ENCODE measurements around the gene CPLANE1.

The CPLANE1 gene

DNA sequence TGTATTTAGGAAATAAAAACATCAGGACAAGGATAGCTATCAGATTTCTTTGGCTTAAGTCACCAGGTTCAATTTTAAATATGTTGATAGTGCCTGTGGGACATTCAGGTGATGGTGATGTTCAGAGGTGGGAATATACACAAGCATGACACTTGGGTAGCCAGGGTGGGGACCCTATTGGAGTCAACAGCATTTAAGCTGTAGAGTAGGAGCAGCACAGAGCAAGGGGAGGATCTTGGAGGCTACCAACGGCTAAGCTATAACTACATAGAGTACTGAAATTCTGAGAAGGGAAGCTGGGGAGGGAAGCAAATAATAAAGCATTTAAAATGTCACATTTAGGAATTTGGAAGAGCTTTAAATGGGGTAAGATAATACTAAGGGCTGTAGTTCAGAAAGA, 177.7 kb downstream of the CPLANE1 start:
- no peak for DNase-seq (ENCODE audit: low read depth in 2 of 2)

DNA sequence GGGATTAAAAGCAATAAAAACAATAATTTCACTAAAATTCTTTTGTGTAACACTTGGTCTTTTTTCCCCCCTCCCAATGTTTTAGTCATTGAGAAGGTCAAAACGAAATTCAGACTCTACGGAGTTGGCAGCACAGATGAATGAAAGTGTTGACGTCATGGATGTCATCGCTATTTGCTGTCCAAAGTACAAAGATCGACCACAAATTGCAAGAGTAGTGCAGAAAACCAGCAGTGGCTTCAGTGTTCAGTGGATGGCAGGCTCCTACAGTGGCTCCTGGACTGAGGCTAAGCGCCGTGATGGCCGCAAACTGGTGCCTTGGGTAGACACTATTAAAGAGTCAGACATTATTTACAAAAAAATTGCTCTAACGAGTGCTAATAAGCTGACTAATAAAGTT, 184.7 kb downstream of the CPLANE1 start:
- no peak for DNase-seq (ENCODE audit: low read depth in 2 of 2)

DNA sequence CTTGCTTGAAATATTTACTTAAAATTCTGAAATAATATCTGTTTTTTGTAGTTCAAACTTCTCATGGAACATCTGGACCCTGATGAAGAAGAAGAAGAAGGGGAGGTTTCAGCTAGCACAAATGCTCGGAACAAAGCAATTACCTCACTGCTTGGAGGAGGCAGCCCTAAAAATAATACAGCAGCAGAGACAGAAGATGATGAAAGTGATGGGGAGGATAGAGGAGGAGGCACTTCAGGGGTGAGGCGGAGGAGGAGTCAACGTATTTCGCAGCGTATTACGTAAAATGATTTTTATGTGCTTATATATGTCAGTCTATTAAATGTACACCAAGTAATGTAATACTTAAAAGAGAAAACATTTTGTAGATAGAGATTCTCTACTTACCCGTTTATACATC, 185.4 kb downstream of the CPLANE1 start:
- DNase-seq (ENCODE audit: low read depth in 2 of 2), result no peak

DNA sequence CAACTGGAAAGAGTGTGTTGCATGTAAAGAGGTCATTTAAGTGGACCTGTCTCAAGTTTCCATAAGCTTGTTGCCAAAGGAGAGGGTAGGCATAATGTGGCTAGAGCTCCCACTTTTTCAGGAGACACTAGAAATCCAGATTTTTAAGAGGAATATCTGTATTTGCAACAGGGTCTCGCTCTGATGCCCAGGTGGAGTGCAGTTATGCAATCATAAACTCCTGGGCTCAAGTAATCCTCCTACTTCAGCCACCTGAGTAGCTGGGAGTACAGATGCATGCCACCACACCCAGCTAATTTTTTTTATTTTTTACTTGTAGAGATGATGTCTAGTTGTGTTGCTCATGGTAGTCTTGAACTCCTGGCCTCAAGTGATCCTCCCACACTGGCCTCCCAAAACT, 189.1 kb downstream of the CPLANE1 start:
- DNase-seq (ENCODE audit: low read depth in 2 of 2), result no peak

DNA sequence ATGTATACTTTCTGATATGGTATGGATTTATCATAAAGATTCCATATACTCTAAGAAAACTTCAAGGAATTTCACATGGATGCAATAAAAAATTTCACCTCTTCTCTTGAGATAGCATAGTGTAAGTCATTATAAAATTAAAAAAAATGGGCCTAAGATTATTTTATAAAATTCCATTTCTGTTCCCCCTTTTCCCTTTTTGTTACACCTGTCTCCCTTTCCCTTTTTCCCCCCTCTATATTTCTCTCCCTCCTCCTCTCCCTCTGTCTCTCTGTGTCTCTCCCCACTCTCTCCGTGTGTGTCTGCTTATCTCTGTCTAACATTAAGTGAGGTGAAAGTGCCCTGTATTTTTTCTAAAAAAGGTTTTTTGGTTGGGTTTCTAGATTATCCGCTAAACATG, 192.4 kb downstream of the CPLANE1 start:
- no peak for DNase-seq (ENCODE audit: low read depth in 2 of 2)

Measured in fibroblast of skin of left quadriceps (primary cell).